Stomach smooth muscle (tissue), 2 donors: Measurements from ENCODE around the gene TMEM52.

Source experiments
- H3K27ac ChIP-seq: one replicate; pipeline ENCODE4 v1.7.0; 2013; ENCODE audit warnings: mild to moderate bottlenecking, low read length, inconsistent platforms
- H3K27me3 ChIP-seq, 2 donors: one replicate each; pipeline ENCODE4 v1.7.0; 2013; ENCODE audit warnings: low read length in 2 of 2; ENCODE audit not compliant: insufficient read depth in 2 of 2, control insufficient read depth in 1 of 2
- H3K36me3 ChIP-seq, 2 donors: one replicate each; pipeline ENCODE4 v1.7.0; 2013; ENCODE audit warnings: low read length in 2 of 2; ENCODE audit not compliant: control insufficient read depth in 2 of 2, insufficient read depth in 2 of 2
- H3K4me1 ChIP-seq: one replicate; pipeline ENCODE4 v1.7.0; 2013; ENCODE audit warnings: low read length; ENCODE audit not compliant: control insufficient read depth, insufficient read depth
- H3K4me3 ChIP-seq, 2 donors: one replicate each; pipeline ENCODE4 v1.7.0; 2013; ENCODE audit warnings: low read length in 2 of 2
- H3K9ac ChIP-seq, 2 donors: one replicate each; pipeline ENCODE4 v1.7.0; 2013; ENCODE audit warnings: low read length in 2 of 2, mild to moderate bottlenecking in 1 of 2
- H3K9me3 ChIP-seq, 2 donors: one replicate each; pipeline ENCODE4 v1.7.0; 2013; ENCODE audit warnings: low read length in 2 of 2; ENCODE audit not compliant: control insufficient read depth in 2 of 2
- donor health status: healthy.
- donor health status: Pancreatic carcinoma.

The TMEM52 gene

GRCh38 chr1:1959459-1959839 lies 40.4 kb upstream of the TMEM52 start:
- Histone ChIP-seq H3K9me3 (no peaks in the 10 kb centered on the region), H3K27ac (no peak overlapping the region), H3K36me3 (no peaks in the 10 kb centered on the region), H3K27me3 (peaks cover 35 to 44% of the 10 kb centered on the region in 2 donors), H3K4me3 (no peak overlapping the region), H3K4me1 (peaks cover 7% of the 10 kb centered on the region), H3K9ac (no peak overlapping the region)

- Histone ChIP-seq H3K27me3 (peaks cover 31 to 42% of the 10 kb centered on the region in 2 donors), H3K9me3 (no peaks in the 10 kb centered on the region), H3K4me3 (no peak overlapping the region), H3K36me3 (no peaks in the 10 kb centered on the region), H3K9ac (no peak overlapping the region), H3K4me1 (peaks cover 7% of the 10 kb centered on the region), H3K27ac (no peak overlapping the region)
These were observed 39.0 kb upstream of the TMEM52 start for GRCh38 chr1:1958071-1958541.

- H3K36me3 ChIP-seq, result no peaks in the 10 kb centered on the region
- H3K27ac ChIP-seq, result no peak overlapping the region
- peaks cover 7% of the 10 kb centered on the region for H3K4me1 ChIP-seq
- H3K9me3 ChIP-seq, result no peaks in the 10 kb centered on the region
- H3K4me3 ChIP-seq, result no peak overlapping the region
- no peak overlapping the region for H3K9ac ChIP-seq
- peaks cover 31 to 42% of the 10 kb centered on the region in 2 donors for H3K27me3 ChIP-seq
These were observed 38.5 kb upstream of the TMEM52 start for GRCh38 chr1:1957533-1957961.

- H3K36me3 ChIP-seq, result no peaks in the 10 kb centered on the region
- H3K27ac ChIP-seq, result no peak overlapping the region
- H3K27me3 ChIP-seq, result peaks cover 31 to 41% of the 10 kb centered on the region in 2 donors
- no peaks in the 10 kb centered on the region for H3K9me3 ChIP-seq
- H3K4me1 ChIP-seq, result peaks cover 7% of the 10 kb centered on the region
- H3K4me3 ChIP-seq, result no peak overlapping the region
- no peak overlapping the region for H3K9ac ChIP-seq
These were observed 37.8 kb upstream of the TMEM52 start for GRCh38 chr1:1956586-1957532.

- Histone ChIP-seq H3K4me3 (no peak overlapping the region), H3K36me3 (no peaks in the 10 kb centered on the region), H3K9ac (no peak overlapping the region), H3K27ac (no peak overlapping the region), H3K9me3 (no peaks in the 10 kb centered on the region), H3K27me3 (peaks cover 24 to 35% of the 10 kb centered on the region in 2 donors), H3K4me1 (peaks cover 7% of the 10 kb centered on the region)
These were observed 37.0 kb upstream of the TMEM52 start for GRCh38 chr1:1956101-1956500.

GRCh38 chr1:1955621-1956094 lies 36.6 kb upstream of the TMEM52 start:
- Histone ChIP-seq H3K4me3 (no peak overlapping the region), H3K9ac (no peak overlapping the region), H3K27ac (no peak overlapping the region), H3K27me3 (peaks cover 21 to 31% of the 10 kb centered on the region in 2 donors), H3K36me3 (no peaks in the 10 kb centered on the region), H3K4me1 (peaks cover 7% of the 10 kb centered on the region), H3K9me3 (no peaks in the 10 kb centered on the region)

- Histone ChIP-seq H3K27ac (no peak overlapping the region), H3K4me1 (peaks cover 5% of the 10 kb centered on the region), H3K4me3 (no peak overlapping the region)
These were observed 35.9 kb upstream of the TMEM52 start for GRCh38 chr1:1954831-1955441.

GRCh38 chr1:1954015-1954414 lies 34.9 kb upstream of the TMEM52 start:
- Histone ChIP-seq H3K4me1 (no peaks in the 10 kb centered on the region), H3K9ac (no peak overlapping the region), H3K27ac (no peak overlapping the region), H3K27me3 (peaks cover 12 to 20% of the 10 kb centered on the region in 2 donors), H3K36me3 (no peaks in the 10 kb centered on the region), H3K9me3 (no peaks in the 10 kb centered on the region), H3K4me3 (no peak overlapping the region)

More at GRCh38 chr1:1954831-1955441, 35.9 kb upstream of the TMEM52 start:
- Histone ChIP-seq H3K9me3 (no peaks in the 10 kb centered on the region), H3K9ac (no peak overlapping the region), H3K36me3 (no peaks in the 10 kb centered on the region), H3K27me3 (peaks cover 17 to 24% of the 10 kb centered on the region in 2 donors)

GRCh38 chr1:1950940-1951339 lies 31.9 kb upstream of the TMEM52 start:
- Histone ChIP-seq H3K4me3 (no peak overlapping the region), H3K9ac (no peak overlapping the region), H3K27ac (no peak overlapping the region), H3K36me3 (no peaks in the 10 kb centered on the region), H3K9me3 (no peaks in the 10 kb centered on the region), H3K27me3 (peaks cover 3 to 4% of the 10 kb centered on the region in 2 donors), H3K4me1 (peaks cover 9% of the 10 kb centered on the region)

GRCh38 chr1:1948783-1949182 lies 29.7 kb upstream of the TMEM52 start:
- H3K27me3 ChIP-seq, result peaks cover 5 to 8% of the 10 kb centered on the region in 2 donors
- H3K4me3 ChIP-seq, result no peak overlapping the region
- no peak overlapping the region for H3K27ac ChIP-seq
- H3K36me3 ChIP-seq, result no peaks in the 10 kb centered on the region
- peaks cover 13% of the 10 kb centered on the region for H3K4me1 ChIP-seq
- no peaks in the 10 kb centered on the region for H3K9me3 ChIP-seq
- H3K9ac ChIP-seq, result no peak overlapping the region
